Lung (tissue), 12 donors: ENCODE results near the gene EOLA2. TPM values are rescaled to one million over a fixed set of nuclear protein-coding genes. Genes with fewer than 3 reads are reported as not detected.

Experiments
- ATAC-seq: fragments of 200-7000 bp; cut with Tn5 transposase; one replicate; pipeline ENCODE4 v1.9.1; 2020; ENCODE audit warnings: moderate number of reproducible peaks; ENCODE audit not compliant: insufficient read depth, low FRiP score
- DNase-seq, 3 donors: peaks; one replicate each; pipeline ENCODE4 v3.0.0-alpha.2; 2013 to 2017
- H3K27ac ChIP-seq, 2 donors: one replicate each; pipeline ENCODE4 v1.5.1; 2013; ENCODE audit warnings: mild to moderate bottlenecking in 2 of 2, moderate library complexity in 2 of 2, control low read depth in 1 of 2, inconsistent platforms in 1 of 2, low read depth in 1 of 2, low read length in 1 of 2
- H3K27me3 ChIP-seq, 3 donors: one replicate each; pipeline ENCODE4 v1.5.1; 2013; ENCODE audit warnings: low read length in 2 of 3; ENCODE audit not compliant: control insufficient read depth in 3 of 3, insufficient read depth in 3 of 3
- H3K36me3 ChIP-seq, 4 donors: one replicate each; pipeline ENCODE4 v1.5.1; 2013; ENCODE audit warnings: low read length in 4 of 4, mild to moderate bottlenecking in 1 of 4, moderate library complexity in 1 of 4; ENCODE audit not compliant: control insufficient read depth in 4 of 4, insufficient read depth in 4 of 4
- H3K4me1 ChIP-seq, 5 donors: one replicate each; pipeline ENCODE4 v1.5.1; 2013; ENCODE audit warnings: low read length in 5 of 5, mild to moderate bottlenecking in 2 of 5, moderate library complexity in 1 of 5; ENCODE audit not compliant: control insufficient read depth in 5 of 5, insufficient read depth in 5 of 5
- H3K4me3 ChIP-seq: one replicate; pipeline ENCODE4 v1.5.1; 2013; ENCODE audit warnings: mild to moderate bottlenecking, control low read depth, moderate library complexity
- H3K9ac ChIP-seq, 2 donors: one replicate each; pipeline ENCODE4 v1.5.1; 2013; ENCODE audit warnings: low read length in 2 of 2, control low read depth in 1 of 2; ENCODE audit not compliant: insufficient read depth in 1 of 2
- H3K9me3 ChIP-seq, 4 donors: one replicate each; pipeline ENCODE4 v1.5.1; 2013; ENCODE audit warnings: low read length in 3 of 4, mild to moderate bottlenecking in 1 of 4, moderate library complexity in 1 of 4; ENCODE audit not compliant: control insufficient read depth in 4 of 4, insufficient read depth in 3 of 4
- WGBS, 2 donors: extraction: QIAGEN DNeasy Blood & Tissue Kit; methylation state at CpG; one replicate each; pipeline ENCODE4 v1.1.7; 2013; 5-methylcytosine and 5-hydroxymethylcytosine counted together
- polyA plus RNA-seq, 2 donors: library from polyadenylated mRNA; stranded (reverse); fragments of 200-250 nt; gene quantifications; one replicate each; pipeline ENCODE4 v1.2.1, GENCODE V29; 2013
- total RNA-seq, 2 donors: library from RNA; depleted of rRNA in 1 of 2; stranded (reverse); fragments of >200 nt in 1 of 2; gene quantifications; one replicate each; pipeline ENCODE4 v1.2.1, GENCODE V29; 2014 to 2021
- TF ChIP-seq, protein P1 (sequence below): IDR thresholded peaks from 2 replicates; pipeline ENCODE4 v1.5.1; 2012; ENCODE audit warnings: mild to moderate bottlenecking; ENCODE audit errors: control extremely low read depth, extremely low read depth
- donor health status: control.
- donor health status: control.
- donor health status: Bipolar disorder and iron deficiency.
- donor health status: healthy.
- donor health status: DM: yes; HTN: yes; CAD: no.

Gene EOLA2
- total and polyA plus RNA-seq, 4 donors: 20.7 to 35.7 (median 26.1) TPM

DNA sequence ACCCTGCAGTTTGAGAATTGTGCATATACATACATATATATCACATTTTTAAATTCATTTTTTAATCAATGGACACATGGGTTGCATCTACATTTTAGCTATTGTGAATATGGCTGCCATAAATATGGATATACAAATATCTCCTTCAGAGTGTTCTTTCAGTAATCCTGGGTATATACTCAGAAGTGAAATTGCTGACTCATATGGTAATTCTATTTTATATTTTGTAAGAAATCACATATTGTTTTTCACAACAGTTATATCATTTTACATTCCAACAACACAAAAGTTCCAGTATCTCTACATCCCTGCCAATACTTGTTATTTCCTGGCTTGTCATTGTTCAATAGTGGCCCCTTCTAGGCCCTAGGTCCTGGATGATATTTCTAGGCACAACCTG is 29.6 kb downstream of the EOLA2 start:
- H3K4me3 ChIP-seq: no peak overlapping the region
- TF ChIP-seq, protein P1, sequence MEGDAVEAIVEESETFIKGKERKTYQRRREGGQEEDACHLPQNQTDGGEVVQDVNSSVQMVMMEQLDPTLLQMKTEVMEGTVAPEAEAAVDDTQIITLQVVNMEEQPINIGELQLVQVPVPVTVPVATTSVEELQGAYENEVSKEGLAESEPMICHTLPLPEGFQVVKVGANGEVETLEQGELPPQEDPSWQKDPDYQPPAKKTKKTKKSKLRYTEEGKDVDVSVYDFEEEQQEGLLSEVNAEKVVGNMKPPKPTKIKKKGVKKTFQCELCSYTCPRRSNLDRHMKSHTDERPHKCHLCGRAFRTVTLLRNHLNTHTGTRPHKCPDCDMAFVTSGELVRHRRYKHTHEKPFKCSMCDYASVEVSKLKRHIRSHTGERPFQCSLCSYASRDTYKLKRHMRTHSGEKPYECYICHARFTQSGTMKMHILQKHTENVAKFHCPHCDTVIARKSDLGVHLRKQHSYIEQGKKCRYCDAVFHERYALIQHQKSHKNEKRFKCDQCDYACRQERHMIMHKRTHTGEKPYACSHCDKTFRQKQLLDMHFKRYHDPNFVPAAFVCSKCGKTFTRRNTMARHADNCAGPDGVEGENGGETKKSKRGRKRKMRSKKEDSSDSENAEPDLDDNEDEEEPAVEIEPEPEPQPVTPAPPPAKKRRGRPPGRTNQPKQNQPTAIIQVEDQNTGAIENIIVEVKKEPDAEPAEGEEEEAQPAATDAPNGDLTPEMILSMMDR: no peak
- peaks cover 0 to 3% (median 0%) of the 10 kb centered on the region in 3 donors for H3K27me3 ChIP-seq
- DNase-seq (no peak), ATAC-seq (no peak)
- no peaks in the 10 kb centered on the region for H3K4me1 ChIP-seq
- no peak overlapping the region for H3K9ac ChIP-seq
- no peaks in the 10 kb centered on the region for H3K9me3 ChIP-seq
- no peak overlapping the region for H3K27ac ChIP-seq
- H3K36me3 ChIP-seq: no peaks in the 10 kb centered on the region

DNA sequence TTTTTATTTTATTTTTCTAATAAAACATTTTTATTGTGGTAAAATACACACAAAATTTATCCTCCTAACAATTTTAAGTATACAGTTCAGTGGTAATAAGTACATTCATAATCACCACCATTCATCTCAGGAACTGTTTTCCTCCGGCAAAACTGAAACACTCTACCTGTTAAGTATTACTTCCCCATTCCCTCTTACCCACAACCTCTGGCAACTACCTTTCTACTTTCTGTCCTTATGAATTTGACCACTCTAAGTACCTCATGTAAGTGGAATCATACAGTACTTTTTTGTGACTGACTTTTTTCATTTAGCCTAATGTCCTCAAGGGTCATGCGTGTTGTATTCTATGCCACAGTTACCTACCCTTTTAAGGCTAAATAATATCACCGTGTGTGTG is 30.0 kb downstream of the EOLA2 start:
- H3K4me1 ChIP-seq: no peaks in the 10 kb centered on the region
- no peaks in the 10 kb centered on the region for H3K9me3 ChIP-seq
- DNase-seq: no peak
- WGBS, 2 donors: 82 to 93% methylated on average over 3 of the region's 3 CpGs
- H3K4me3 ChIP-seq: no peak overlapping the region
- no peak for ATAC-seq
- peaks cover 0 to 3% (median 0%) of the 10 kb centered on the region in 3 donors for H3K27me3 ChIP-seq
- no peaks in the 10 kb centered on the region for H3K36me3 ChIP-seq
- H3K9ac ChIP-seq: no peak overlapping the region
- TF ChIP-seq, protein P1: no peak
- no peak overlapping the region for H3K27ac ChIP-seq

DNA sequence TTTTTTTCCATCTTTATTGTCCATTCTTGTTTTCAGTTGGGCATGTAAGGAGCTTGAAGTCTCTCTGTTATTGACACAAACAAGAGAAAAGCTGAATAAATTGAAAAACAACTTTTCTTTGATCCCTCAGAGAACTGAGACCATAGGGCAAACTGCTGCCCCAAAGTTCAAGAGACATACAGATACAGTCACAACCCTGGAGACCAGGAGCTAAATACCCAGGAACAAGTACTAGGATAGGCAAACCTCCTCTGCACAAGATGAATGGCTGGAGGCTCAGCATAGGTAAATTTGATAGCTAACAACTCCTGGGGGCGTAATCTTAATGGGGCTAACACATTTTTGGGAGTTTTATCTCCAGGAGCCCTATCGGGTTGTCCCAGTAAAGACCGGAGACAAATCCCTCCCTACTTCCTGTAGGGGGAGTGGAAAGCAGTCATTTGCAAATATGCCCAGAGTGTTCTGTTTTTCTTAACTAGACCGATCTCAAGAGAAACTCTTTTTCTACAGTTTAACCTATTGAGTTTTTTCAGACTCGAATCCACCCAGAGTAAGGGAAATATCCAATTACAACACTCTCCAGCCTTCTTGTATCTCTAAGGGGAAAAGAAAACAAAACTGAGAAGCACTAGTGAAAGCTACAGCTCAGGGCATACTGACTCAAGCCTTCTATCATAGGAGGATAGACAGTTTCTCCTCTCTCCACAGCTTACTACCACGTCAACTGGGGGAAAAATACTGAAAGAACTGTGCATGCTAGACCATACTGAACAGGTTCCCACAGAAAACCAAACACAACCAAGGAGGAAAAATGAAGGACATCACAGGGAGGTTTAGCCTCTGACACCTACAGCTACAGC is 34.2 kb downstream of the EOLA2 start:
- H3K4me3 ChIP-seq: no peak overlapping the region
- H3K36me3 ChIP-seq: no peaks in the 10 kb centered on the region

More for the DNA sequence above, 34.2 kb downstream of the EOLA2 start:
- ATAC-seq (no peak), DNase-seq (peak in 2 of 3 donors; percentile 2 to 4)
- TF ChIP-seq, protein P1: no peak
- Histone ChIP-seq H3K4me1 (no peaks in the 10 kb centered on the region), H3K27ac (no peak overlapping the region), H3K9me3 (no peaks in the 10 kb centered on the region), H3K27me3 (peaks cover 0 to 3% (median 0%) of the 10 kb centered on the region in 3 donors), H3K9ac (no peak overlapping the region)
- WGBS, 2 donors: 19 to 40% methylated on average over 6 of the region's 6 CpGs
